IPS-20b (cell line): ENCODE results near the gene CAMK2N2.
A peak's percentile ranks its signal among the peaks of the same experiment; 100 is the strongest.

Experiments
- H3K27ac ChIP-seq: one replicate; pipeline ENCODE4 v1.5.1; 2013; ENCODE audit warnings: low read length
- H3K27me3 ChIP-seq: 2 replicates; pipeline ENCODE4 v1.6.1; 2013; ENCODE audit warnings: mild to moderate bottlenecking, low read length, inconsistent platforms; ENCODE audit not compliant: insufficient read depth
- H3K36me3 ChIP-seq: 2 replicates; pipeline ENCODE4 v1.6.1; 2013; ENCODE audit warnings: low read depth, mild to moderate bottlenecking, inconsistent platforms, low read length, moderate library complexity; ENCODE audit not compliant: insufficient read depth
- H3K4me1 ChIP-seq: 2 replicates; pipeline ENCODE4 v1.6.1; 2013; ENCODE audit warnings: mild to moderate bottlenecking, control low read depth, inconsistent platforms, low read length, moderate library complexity; ENCODE audit not compliant: insufficient read depth
- H3K4me3 ChIP-seq: 2 replicates; pipeline ENCODE4 v1.5.1; 2013; ENCODE audit warnings: mild to moderate bottlenecking, low read length, inconsistent platforms
- H3K9ac ChIP-seq: 2 replicates; pipeline ENCODE4 v1.6.1; 2013; ENCODE audit warnings: low read depth, mild to moderate bottlenecking, inconsistent platforms, low read length, moderate library complexity
- H3K9me3 ChIP-seq: 2 replicates; pipeline ENCODE4 v1.6.1; 2013; ENCODE audit warnings: mild to moderate bottlenecking, low read depth, low read length, inconsistent platforms; ENCODE audit not compliant: insufficient read depth

Gene CAMK2N2

GRCh38 chr3:184261270-184261853 is at the start of gene CAMK2N2:
Gene CAMK2N2, minus strand, starts transcription at chr3:184261553. Its CDS starts 268 bp downstream, at chr3:184261285.
- Histone ChIP-seq H3K4me3 (peak within 1 kb of the TSS; percentile 83), H3K36me3 (no peaks in the 10 kb centered on the region), H3K9ac (peak within 1 kb of the TSS; percentile 66; the same call in 1 of the 2 replicates), H3K9me3 (no peaks in the 10 kb centered on the region), H3K27me3 (peaks cover 71% of the 10 kb centered on the region), H3K27ac (no peak within 1 kb of the TSS), H3K4me1 (no peaks in the 10 kb centered on the region; the same call in 1 of the 2 replicates)

- Histone ChIP-seq H3K4me3 (no peak overlapping the region), H3K36me3 (peaks cover 55% of the 10 kb centered on the region), H3K9me3 (no peaks in the 10 kb centered on the region), H3K27ac (no peak overlapping the region), H3K27me3 (no peaks in the 10 kb centered on the region), H3K9ac (no peak overlapping the region), H3K4me1 (no peaks in the 10 kb centered on the region)
Observed at GRCh38 chr3:184308744-184309143, 47.4 kb upstream of the CAMK2N2 start.

- Histone ChIP-seq H3K9ac (no peak overlapping the region), H3K27ac (no peak overlapping the region), H3K4me1 (no peaks in the 10 kb centered on the region), H3K27me3 (no peaks in the 10 kb centered on the region), H3K36me3 (peaks cover 63% of the 10 kb centered on the region), H3K4me3 (no peak overlapping the region), H3K9me3 (no peaks in the 10 kb centered on the region)
Observed at GRCh38 chr3:184307915-184308314, 46.6 kb upstream of the CAMK2N2 start.

GRCh38 chr3:184306341-184306972 is 45.1 kb upstream of the CAMK2N2 start:
- H3K4me3 ChIP-seq = no peak overlapping the region
- H3K27me3 ChIP-seq = no peaks in the 10 kb centered on the region
- H3K4me1 ChIP-seq = no peaks in the 10 kb centered on the region
- peaks cover 78% of the 10 kb centered on the region for H3K36me3 ChIP-seq
- no peak overlapping the region for H3K27ac ChIP-seq
- no peak overlapping the region for H3K9ac ChIP-seq
- H3K9me3 ChIP-seq = no peaks in the 10 kb centered on the region

- Histone ChIP-seq H3K27me3 (no peaks in the 10 kb centered on the region), H3K36me3 (peaks cover 86% of the 10 kb centered on the region)
Observed at GRCh38 chr3:184305577-184305976, 44.2 kb upstream of the CAMK2N2 start.

GRCh38 chr3:184300378-184300720 is 39.0 kb upstream of the CAMK2N2 start:
- Histone ChIP-seq H3K27ac (no peak overlapping the region), H3K27me3 (no peaks in the 10 kb centered on the region), H3K9me3 (no peaks in the 10 kb centered on the region), H3K4me3 (peak overlapping the region; percentile 96), H3K4me1 (no peaks in the 10 kb centered on the region), H3K9ac (peak overlapping the region; percentile 94; the same call in 1 of the 2 replicates), H3K36me3 (peaks cover 55% of the 10 kb centered on the region)

More at GRCh38 chr3:184305577-184305976, 44.2 kb upstream of the CAMK2N2 start:
- H3K9me3 ChIP-seq = no peaks in the 10 kb centered on the region
- no peaks in the 10 kb centered on the region for H3K4me1 ChIP-seq
- no peak overlapping the region for H3K27ac ChIP-seq
- H3K4me3 ChIP-seq = no peak overlapping the region
- no peak overlapping the region for H3K9ac ChIP-seq

- peak overlapping the region; percentile 30 for H3K27ac ChIP-seq
- no peaks in the 10 kb centered on the region for H3K4me1 ChIP-seq
- H3K9me3 ChIP-seq = no peaks in the 10 kb centered on the region
- H3K36me3 ChIP-seq = peaks cover 49% of the 10 kb centered on the region
- H3K4me3 ChIP-seq = peak overlapping the region; percentile 96
- no peaks in the 10 kb centered on the region for H3K27me3 ChIP-seq
- peak overlapping the region; percentile 94 for H3K9ac ChIP-seq
Observed at GRCh38 chr3:184299488-184300377, 38.4 kb upstream of the CAMK2N2 start.

- Histone ChIP-seq H3K9me3 (no peaks in the 10 kb centered on the region), H3K4me3 (peak within 1 kb of the TSS; percentile 96), H3K27ac (peak within 1 kb of the TSS; percentile 30), H3K27me3 (no peaks in the 10 kb centered on the region), H3K4me1 (no peaks in the 10 kb centered on the region), H3K36me3 (peaks cover 41% of the 10 kb centered on the region), H3K9ac (peak within 1 kb of the TSS; percentile 94)
Observed at GRCh38 chr3:184298759-184299487, 37.6 kb upstream of the CAMK2N2 start, which contains the start of gene PSMD2. Gene PSMD2, plus strand, starts transcription at chr3:184299241. Its CDS starts 26 bp downstream, at chr3:184299267.

GRCh38 chr3:184296616-184297015 is 35.3 kb upstream of the CAMK2N2 start:
- Histone ChIP-seq H3K27ac (no peak overlapping the region), H3K36me3 (peaks cover 17% of the 10 kb centered on the region), H3K4me3 (no peak overlapping the region), H3K9me3 (no peaks in the 10 kb centered on the region), H3K27me3 (no peaks in the 10 kb centered on the region), H3K9ac (no peak overlapping the region), H3K4me1 (no peaks in the 10 kb centered on the region)

- Histone ChIP-seq H3K9ac (no peak overlapping the region), H3K36me3 (peaks cover 9% of the 10 kb centered on the region), H3K27me3 (no peaks in the 10 kb centered on the region), H3K4me3 (no peak overlapping the region), H3K4me1 (no peaks in the 10 kb centered on the region), H3K27ac (no peak overlapping the region), H3K9me3 (no peaks in the 10 kb centered on the region)
Observed at GRCh38 chr3:184295771-184296170, 34.4 kb upstream of the CAMK2N2 start.

GRCh38 chr3:184291738-184292445 is 30.5 kb upstream of the CAMK2N2 start:
- no peak overlapping the region for H3K4me3 ChIP-seq
- no peaks in the 10 kb centered on the region for H3K4me1 ChIP-seq
- H3K9ac ChIP-seq = no peak overlapping the region
- no peaks in the 10 kb centered on the region for H3K9me3 ChIP-seq
- no peak overlapping the region for H3K27ac ChIP-seq
- no peaks in the 10 kb centered on the region for H3K27me3 ChIP-seq
- H3K36me3 ChIP-seq = no peaks in the 10 kb centered on the region
